Tongue (tissue), 2 donors: ENCODE results near the gene DUS3L. TPM values are rescaled to one million over a fixed set of nuclear protein-coding genes. Genes with fewer than 3 reads are reported as not detected.

Experiments used
- DNase-seq: peaks from one replicate; pipeline ENCODE4 v3.0.0-alpha.2; 2015
- total RNA-seq: library from RNA; depleted of rRNA; stranded (reverse); fragments of >200 nt; gene quantifications from one replicate; pipeline ENCODE4 v1.2.3, GENCODE V29; 2014

Gene DUS3L
- total RNA-seq, 1 donor from 2014 or later, result 27.1 TPM

GRCh38 chr19:5822181-5822844, 31.4 kb upstream of the DUS3L start:
- DNase-seq, result no peak

GRCh38 chr19:5821521-5822180, 30.7 kb upstream of the DUS3L start:
- no peak for DNase-seq

GRCh38 chr19:5820785-5821184, 29.8 kb upstream of the DUS3L start:
- DNase-seq, result no peak

GRCh38 chr19:5818594-5818993, 27.6 kb upstream of the DUS3L start:
- no peak for DNase-seq

- no peak for DNase-seq
Observed at GRCh38 chr19:5817218-5817617, 26.3 kb upstream of the DUS3L start.

GRCh38 chr19:5814852-5815246, 23.9 kb upstream of the DUS3L start:
- no peak for DNase-seq

- no peak for DNase-seq
Observed at GRCh38 chr19:5814123-5814851, 23.3 kb upstream of the DUS3L start.

- DNase-seq, result no peak
Observed at GRCh38 chr19:5811117-5811516, 20.2 kb upstream of the DUS3L start.

- no peak for DNase-seq
Observed at GRCh38 chr19:5809469-5809868, 18.5 kb upstream of the DUS3L start.

- DNase-seq, result no peak
Observed at GRCh38 chr19:5809053-5809452, 18.1 kb upstream of the DUS3L start.

GRCh38 chr19:5808120-5808816, 17.3 kb upstream of the DUS3L start:
- no peak for DNase-seq

GRCh38 chr19:5806905-5807304, 15.9 kb upstream of the DUS3L start:
- no peak for DNase-seq

- no peak for DNase-seq
Observed at GRCh38 chr19:5806133-5806489, 15.1 kb upstream of the DUS3L start.

- peak; percentile 80 for DNase-seq
Observed at GRCh38 chr19:5805462-5806132, 14.6 kb upstream of the DUS3L start.

- DNase-seq, result peak; percentile 53
Observed at GRCh38 chr19:5804516-5805461, 13.8 kb upstream of the DUS3L start, which contains the start of gene NRTN. NRTN (plus strand) TSS chr19:5805067; CDS start chr19:5824166, 19,099 bp downstream.

GRCh38 chr19:5803752-5804515, 13.0 kb upstream of the DUS3L start:
- DNase-seq, result peak; percentile 95

- no peak for DNase-seq
Observed at GRCh38 chr19:5803441-5803751, 12.4 kb upstream of the DUS3L start.

- DNase-seq, result peak; percentile 73
Observed at GRCh38 chr19:5801796-5802619, 11.0 kb upstream of the DUS3L start.
